NCI-H2196 (cell line): ENCODE data around the gene SYT15.
"Not testable (repeated sequence)": the region's sequence is repeated elsewhere in the genome, so short reads cannot be mapped to it uniquely, and the experiment has no call there.

Source experiments
- DNase-seq: peaks from one replicate; lab custom pipeline; 2025; ENCODE audit not compliant: unreplicated experiment; lab: John Stamatoyannopoulos, UW

The SYT15 gene

DNA sequence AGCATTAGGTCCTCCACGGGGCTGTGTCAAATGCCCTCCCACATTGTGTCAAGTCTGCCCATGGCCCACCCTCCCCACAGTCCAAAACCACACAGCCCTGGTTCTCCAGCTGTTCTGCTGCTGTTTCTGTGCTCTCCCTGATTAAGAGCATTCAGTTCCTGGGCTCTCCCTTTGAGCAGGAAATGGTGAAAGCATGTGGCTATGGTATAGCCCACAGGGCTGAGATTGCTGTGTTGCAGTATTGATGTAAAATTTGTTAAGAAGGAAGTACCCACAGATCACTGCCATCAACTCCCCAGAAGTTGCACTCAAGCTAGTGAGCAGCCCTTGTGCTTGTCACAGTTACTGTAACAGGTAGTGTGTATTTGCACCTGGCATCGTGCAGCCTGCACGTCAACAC lies 9.3 kb downstream of the SYT15 start:
- DNase-seq, result not testable (repeated sequence)

DNA sequence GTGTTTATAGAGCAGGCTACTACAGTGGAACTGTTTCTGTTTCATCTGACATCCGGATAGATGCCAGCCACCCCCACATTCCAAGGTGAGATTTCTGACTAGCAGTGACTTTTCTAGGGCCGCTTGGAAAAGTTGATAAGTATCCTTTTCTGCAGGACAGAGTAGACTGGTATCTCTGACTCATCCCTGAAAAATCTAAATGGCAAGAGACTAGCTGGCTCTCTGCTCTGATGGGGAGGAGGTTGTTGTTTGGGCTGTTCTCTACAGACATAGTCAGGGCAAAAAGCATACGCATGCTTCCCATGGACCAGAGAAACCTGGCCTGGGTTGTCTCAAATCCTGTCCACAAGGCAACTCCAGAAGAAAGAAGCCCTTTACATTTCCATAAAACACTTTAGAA lies 10.7 kb downstream of the SYT15 start:
- not testable (repeated sequence) for DNase-seq

DNA sequence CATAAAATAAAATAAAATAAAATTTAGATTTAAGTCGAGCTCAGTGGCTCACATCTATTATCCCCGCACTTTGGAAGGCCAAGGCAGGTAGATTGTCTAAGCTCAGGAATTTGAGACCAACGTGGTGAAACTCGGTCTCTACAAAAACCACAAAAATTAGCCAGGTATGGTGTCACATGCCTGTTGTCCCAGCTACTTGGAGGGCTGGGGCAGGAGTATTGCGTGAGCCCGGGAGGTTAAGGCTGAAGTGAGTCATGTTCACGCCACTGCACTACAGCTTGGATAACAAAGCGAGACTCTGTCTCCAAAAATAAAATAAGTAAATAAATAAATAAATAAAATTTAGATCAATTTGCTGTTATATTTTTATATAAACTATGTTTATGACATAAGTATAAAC lies 12.1 kb downstream of the SYT15 start:
- not testable (repeated sequence) for DNase-seq

- not testable (repeated sequence) for DNase-seq
Observed at GRCh38 chr10:46593307-46593706, 14.4 kb downstream of the SYT15 start.

DNA sequence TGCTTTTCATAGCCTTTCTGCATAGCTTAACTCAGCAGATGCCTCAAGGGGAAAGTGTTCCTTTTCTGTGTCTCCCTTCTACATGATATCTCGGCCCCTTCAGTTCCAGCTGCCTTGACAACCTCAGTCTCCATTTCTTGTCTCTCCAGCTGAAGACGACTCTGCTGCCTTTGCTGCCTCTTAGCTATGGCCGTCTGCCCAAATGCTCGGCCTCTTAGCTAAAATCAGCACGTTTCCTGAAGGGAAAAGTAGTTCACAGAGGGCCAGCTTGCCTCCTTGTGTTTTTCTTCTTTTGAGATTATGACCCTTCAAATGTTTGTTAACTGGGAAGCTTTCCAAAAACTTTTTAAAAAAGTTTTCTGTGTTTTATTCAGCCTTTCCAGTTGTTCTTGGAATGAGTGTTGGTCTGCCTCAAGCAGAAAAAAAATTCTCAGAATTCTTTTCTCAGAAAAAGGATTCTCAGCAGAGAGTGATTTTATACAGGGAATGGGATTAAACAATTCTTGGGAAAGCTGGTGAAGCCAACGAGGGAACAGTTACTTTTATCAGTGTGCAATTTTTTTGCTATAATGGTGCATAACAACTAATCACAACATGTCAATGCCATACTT lies 15.6 kb downstream of the SYT15 start:
- not testable (repeated sequence) for DNase-seq

DNA sequence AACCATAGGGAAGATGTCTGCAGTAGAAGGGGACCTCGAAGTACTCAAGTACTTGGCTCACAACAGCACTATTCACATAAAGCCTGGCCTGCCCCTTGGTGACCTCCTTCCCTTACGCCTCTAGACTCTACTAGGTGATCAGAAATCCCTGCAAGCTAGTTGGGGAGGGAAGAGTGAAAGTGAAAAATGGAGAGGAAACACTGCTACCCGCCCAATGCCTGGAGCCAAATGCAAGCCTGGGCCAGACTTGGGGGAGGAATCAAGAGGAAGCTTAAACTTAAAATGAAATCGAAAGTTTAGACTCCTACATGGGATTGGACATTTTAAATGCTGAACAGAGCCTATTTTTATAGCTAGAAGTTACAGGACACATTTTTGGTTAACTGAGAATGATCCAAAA lies 17.6 kb downstream of the SYT15 start:
- not testable (repeated sequence) for DNase-seq

DNA sequence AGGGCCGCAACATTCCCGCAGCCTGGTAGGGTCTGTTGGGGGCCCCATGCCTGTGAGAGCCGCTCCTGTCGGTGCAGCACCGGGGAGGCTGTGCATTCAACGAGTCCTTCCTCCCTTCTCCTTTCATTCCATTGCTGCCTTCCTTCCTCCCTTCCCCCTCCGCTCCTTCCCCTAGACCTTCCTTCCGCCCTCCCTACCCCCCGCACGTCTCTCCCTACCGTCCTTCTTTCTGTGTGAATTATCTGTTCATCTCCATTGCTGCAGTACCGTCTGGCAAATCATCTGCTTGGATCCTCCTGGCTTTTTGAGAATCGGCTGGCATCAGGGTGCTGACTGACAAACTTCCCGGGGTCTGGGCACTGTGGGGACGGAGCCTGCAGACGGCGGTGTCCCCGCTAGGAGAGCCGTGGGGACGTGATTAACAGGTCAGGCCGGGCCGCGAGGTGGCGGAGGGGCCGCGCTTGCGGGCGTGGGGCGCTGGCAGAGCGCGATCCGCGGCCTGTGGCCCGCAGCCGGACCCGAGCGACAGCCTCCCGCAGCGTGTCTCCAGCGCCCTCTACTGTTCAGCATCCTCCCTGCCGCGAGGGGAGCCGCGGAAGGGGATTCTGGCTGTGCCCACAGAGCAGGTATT lies 18.8 kb downstream of the SYT15 start:
- not testable (repeated sequence) for DNase-seq

DNA sequence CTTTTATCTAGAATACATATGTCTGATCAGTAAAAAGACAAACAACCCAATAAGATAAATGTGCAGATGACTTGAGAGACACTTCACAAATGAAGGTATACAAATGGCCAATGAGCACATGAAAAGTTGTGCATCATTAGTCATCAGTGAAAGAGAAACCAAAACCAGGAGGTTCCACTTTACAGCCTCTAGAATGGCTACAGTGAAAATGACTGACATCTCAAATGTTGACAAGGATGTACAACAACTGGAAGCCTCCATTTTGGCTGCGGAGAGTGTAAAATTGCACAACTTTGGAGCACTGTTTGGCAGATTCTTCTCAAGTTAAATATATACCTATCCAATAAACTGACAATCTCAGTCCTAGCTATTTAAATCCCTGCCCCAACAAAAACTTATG lies 21.6 kb downstream of the SYT15 start:
- DNase-seq, result not testable (repeated sequence)

- DNase-seq, result not testable (repeated sequence)
Observed at GRCh38 chr10:46615540-46615939, 36.6 kb downstream of the SYT15 start.

GRCh38 chr10:46616227-46616626 lies 37.3 kb downstream of the SYT15 start:
- DNase-seq, result not testable (repeated sequence)

- not testable (repeated sequence) for DNase-seq
Observed at GRCh38 chr10:46617134-46617533, 38.2 kb downstream of the SYT15 start.

DNA sequence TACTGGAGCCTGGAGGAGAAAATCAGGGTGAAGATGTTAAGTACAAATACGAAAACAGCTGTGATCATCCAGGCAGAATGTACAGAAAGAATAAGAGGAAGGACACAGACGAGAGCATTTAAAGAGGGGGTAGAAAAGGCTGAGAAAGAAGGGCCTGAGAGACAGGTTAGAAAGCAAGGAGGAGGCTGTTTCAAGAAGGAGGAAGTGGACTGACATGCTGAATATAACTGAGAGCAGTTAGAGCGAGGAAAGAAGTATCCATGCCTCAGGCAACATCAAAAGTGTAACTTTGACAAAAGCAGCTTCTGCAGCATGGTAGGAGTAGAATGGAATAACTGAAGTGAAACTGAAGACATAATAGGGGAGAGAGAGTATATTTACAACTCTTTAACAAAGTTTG lies 39.0 kb downstream of the SYT15 start:
- DNase-seq, result not testable (repeated sequence)

DNA sequence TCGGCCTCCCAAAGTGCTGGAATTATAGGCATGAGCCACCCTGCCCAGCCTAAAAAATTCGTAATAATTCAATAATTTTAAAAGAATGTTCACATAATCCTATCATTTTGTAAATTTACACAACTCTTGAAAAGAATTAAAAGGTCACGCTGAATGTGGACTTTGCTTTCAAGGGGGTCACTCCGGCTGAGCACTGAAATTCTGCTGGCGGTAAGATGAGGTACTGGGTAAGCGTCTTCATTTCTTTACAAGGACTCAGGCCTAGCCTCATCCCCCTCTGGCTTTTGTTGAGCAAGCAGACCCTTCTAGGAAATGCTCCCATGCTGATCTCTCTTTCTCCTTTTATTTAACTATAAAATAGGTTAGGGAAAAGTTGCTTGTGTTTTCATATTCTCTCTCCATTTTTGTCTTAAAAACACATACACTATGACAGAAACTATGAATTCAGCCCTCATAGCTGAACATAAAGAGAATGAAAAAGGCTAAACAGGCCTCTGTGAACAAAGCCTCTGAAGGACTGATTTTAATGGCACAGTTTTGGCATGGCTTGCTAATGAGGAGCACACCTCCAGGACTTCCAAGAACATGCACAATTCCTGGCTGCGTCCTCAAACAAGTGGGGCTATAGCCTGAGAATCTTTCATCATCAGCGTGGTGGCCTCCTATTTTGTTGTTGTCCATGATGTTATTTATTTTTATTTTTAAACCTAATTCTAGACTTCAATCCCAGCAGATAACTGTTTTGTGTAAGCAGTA lies 45.1 kb downstream of the SYT15 start:
- DNase-seq, result not testable (repeated sequence)

DNA sequence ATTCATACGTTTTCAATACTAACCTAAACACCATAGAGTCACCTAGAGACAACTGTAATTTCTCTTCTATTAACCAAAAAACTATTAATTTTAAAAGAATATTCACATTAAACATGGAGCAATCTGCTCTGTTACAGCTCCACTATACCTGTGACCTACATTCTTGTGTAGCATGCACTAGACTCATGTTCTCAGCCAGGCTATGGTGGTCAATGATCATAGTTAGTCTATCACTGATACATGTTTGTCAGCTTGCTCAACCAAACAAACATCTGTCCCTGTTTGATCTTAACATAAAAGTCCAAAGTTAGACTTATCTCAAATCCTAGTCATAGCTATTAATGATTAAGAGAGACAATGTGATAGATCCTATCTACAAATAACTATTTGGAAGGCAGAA lies 50.9 kb downstream of the SYT15 start:
- not testable (repeated sequence) for DNase-seq

- not testable (repeated sequence) for DNase-seq
Observed at GRCh38 chr10:46630816-46631215, 51.9 kb downstream of the SYT15 start.

- DNase-seq, result not testable (repeated sequence)
Observed at GRCh38 chr10:46631683-46632082, 52.8 kb downstream of the SYT15 start.

- not testable (repeated sequence) for DNase-seq
Observed at GRCh38 chr10:46634698-46635097, 55.8 kb downstream of the SYT15 start.

- not testable (repeated sequence) for DNase-seq
Observed at GRCh38 chr10:46635364-46635959, 56.5 kb downstream of the SYT15 start.

- not testable (repeated sequence) for DNase-seq
Observed at GRCh38 chr10:46640005-46640404, 61.1 kb downstream of the SYT15 start.
